HAP-1 (cell line): Measurements from ENCODE around the gene NDFIP1.

ENCODE experiments used
- DNase-seq, 2 experiments: peaks; one replicate each; pipeline ENCODE4 v3.0.0-alpha.2; 2016 to 2020; ENCODE audit warnings: low spot score in 2 of 2
- H3K27me3 ChIP-seq: fragments of 250-450 bp; sonication (Bioruptor Pico); 2 replicates; pipeline ENCODE4 v1.5.1; 2020; ENCODE audit warnings: low read depth, mild to moderate bottlenecking, moderate library complexity
- H3K36me3 ChIP-seq: fragments of 250-450 bp; sonication (Bioruptor Pico); replicated peaks from 2 replicates; pipeline ENCODE4 v1.5.1; 2020; ENCODE audit warnings: mild to moderate bottlenecking
- H3K4me1 ChIP-seq: fragments of 250-450 bp; sonication (Bioruptor Pico); 2 replicates; pipeline ENCODE4 v1.5.1; 2020; ENCODE audit warnings: mild to moderate bottlenecking
- H3K4me3 ChIP-seq: fragments of 250-450 bp; sonication (Bioruptor Pico); 2 replicates; pipeline ENCODE4 v1.5.1; 2020; ENCODE audit warnings: mild to moderate bottlenecking, moderate library complexity
- H3K9me3 ChIP-seq: fragments of 250-450 bp; sonication (Bioruptor Pico); 2 replicates; pipeline ENCODE4 v1.5.1; 2020; ENCODE audit warnings: mild to moderate bottlenecking, moderate library complexity
- in situ Hi-C: fragments of 300-500 bp; cut with MboI; formaldehyde crosslinking; loops from 3 replicates; pipeline ENCODE4 v1.14.3; 2020; ENCODE audit warnings: low sequenced_read_pairs, inconsistent platforms, mixed read lengths

Gene NDFIP1

DNA sequence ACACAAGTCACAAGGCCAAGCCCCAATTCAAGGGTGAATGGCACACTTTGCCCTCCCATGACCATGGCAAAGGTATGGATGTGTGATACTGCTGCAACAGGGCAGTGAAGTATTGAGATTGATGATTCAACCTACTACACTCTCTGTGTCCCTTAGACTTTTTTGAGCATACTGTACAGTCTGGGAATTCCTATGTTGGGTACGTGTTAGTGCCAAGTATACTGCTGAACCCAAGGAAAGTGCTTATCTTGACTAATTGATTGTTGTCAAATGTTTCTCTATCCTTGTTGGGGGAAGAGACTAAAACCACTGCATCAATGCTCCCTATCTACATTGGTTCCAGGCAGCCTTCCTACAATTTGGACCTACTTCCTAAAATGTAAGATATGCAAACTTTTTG lies 93.7 kb downstream of the NDFIP1 start:
- Histone ChIP-seq H3K4me3 (no peak overlapping the region), H3K4me1 (no peaks in the 10 kb centered on the region), H3K27me3 (peaks cover 30% of the 10 kb centered on the region), H3K9me3 (no peaks in the 10 kb centered on the region; the same call in 1 of the 2 replicates), H3K36me3 (no peaks in the 10 kb centered on the region)
- DNase-seq, result no peak
- in situ Hi-C loops, result no loop called here
